ENCODE data around the gene NRCAM. TPM values are rescaled to one million over a fixed set of nuclear protein-coding genes. Genes with fewer than 3 reads are reported as not detected.

The NRCAM gene
- total RNA-seq, 2 experiments from 2014 or later, result 3.2 to 3.8 TPM

GRCh38 chr7:108236681-108237415 lies 219.4 kb downstream of the NRCAM start:
- Mint-ChIP-seq H3K9me3 (no peaks in the 10 kb centered on the region), H3K36me3 (ENCODE audit: low read depth) (peaks cover 2% of the 10 kb centered on the region), H3K4me3 (no peak overlapping the region), H3K27ac (no peak overlapping the region), H3K27me3 (no peaks in the 10 kb centered on the region), H3K4me1 (ENCODE audit: low read depth) (peaks cover 10% of the 10 kb centered on the region)
- TF ChIP-seq, protein P1, sequence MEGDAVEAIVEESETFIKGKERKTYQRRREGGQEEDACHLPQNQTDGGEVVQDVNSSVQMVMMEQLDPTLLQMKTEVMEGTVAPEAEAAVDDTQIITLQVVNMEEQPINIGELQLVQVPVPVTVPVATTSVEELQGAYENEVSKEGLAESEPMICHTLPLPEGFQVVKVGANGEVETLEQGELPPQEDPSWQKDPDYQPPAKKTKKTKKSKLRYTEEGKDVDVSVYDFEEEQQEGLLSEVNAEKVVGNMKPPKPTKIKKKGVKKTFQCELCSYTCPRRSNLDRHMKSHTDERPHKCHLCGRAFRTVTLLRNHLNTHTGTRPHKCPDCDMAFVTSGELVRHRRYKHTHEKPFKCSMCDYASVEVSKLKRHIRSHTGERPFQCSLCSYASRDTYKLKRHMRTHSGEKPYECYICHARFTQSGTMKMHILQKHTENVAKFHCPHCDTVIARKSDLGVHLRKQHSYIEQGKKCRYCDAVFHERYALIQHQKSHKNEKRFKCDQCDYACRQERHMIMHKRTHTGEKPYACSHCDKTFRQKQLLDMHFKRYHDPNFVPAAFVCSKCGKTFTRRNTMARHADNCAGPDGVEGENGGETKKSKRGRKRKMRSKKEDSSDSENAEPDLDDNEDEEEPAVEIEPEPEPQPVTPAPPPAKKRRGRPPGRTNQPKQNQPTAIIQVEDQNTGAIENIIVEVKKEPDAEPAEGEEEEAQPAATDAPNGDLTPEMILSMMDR (IDR thresholded peaks at IDR 0.05), result no peak
- CTCF ChIA-PET, result interaction anchor here (1.3 kb wide), 1 partner anchor 31 kb away, joined by 4 read pairs; no protein-coding TSS in a partner anchor
- ATAC-seq (no peak), DNase-seq (no peak)
- intact Hi-C loops (cut with micrococcal nuclease), result no loop called here
- POLR2A ChIA-PET, result no interaction called here

- H3K27me3 Mint-ChIP-seq, result no peaks in the 10 kb centered on the region
- H3K4me3 Mint-ChIP-seq, result no peak overlapping the region
- peaks cover 2% of the 10 kb centered on the region for H3K36me3 Mint-ChIP-seq (ENCODE audit: low read depth)
- no peaks in the 10 kb centered on the region for H3K9me3 Mint-ChIP-seq
- CTCF ChIA-PET, result interaction anchor here (1.3 kb wide), 1 partner anchor 30 kb away, joined by 4 read pairs; no protein-coding TSS in a partner anchor
- H3K4me1 Mint-ChIP-seq (ENCODE audit: low read depth), result peaks cover 10% of the 10 kb centered on the region
- TF ChIP-seq, protein P1 (IDR thresholded peaks at IDR 0.05), result no peak
- ATAC-seq (no peak), DNase-seq (no peak)
- intact Hi-C loops (cut with micrococcal nuclease), result no loop called here
- POLR2A ChIA-PET, result interaction anchor here (0.6 kb wide), 1 partner anchor 39 kb away, joined by 3 read pairs; no protein-coding TSS in a partner anchor
- H3K27ac Mint-ChIP-seq, result no peak overlapping the region
Observed at GRCh38 chr7:108235451-108236061, 220.7 kb downstream of the NRCAM start.

DNA sequence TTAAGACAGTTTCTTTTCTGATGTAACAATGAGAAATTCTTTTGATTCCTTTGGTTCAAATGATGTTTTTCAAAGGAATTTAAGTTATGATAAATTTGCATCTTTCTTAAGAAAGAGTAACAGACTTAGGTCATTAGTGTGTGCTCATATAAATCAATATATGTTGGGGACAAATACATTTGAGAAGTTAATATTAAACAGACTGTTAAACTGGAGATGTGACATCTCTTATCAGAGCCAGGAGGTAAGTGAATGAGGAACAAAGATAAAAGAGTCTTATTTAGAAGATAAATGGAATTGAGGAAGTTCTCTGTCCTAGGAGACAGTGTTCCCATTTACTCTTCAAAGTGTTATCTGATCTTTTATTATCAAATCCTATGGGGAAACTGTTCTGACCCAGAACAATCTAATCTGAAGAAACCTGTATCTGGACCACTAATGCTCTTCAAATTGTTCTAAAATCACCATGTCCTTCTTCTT lies 221.2 kb downstream of the NRCAM start:
- Mint-ChIP-seq H3K27ac (no peak overlapping the region), H3K4me1 (ENCODE audit: low read depth) (peaks cover 10% of the 10 kb centered on the region), H3K27me3 (no peaks in the 10 kb centered on the region), H3K36me3 (ENCODE audit: low read depth) (peaks cover 2% of the 10 kb centered on the region), H3K4me3 (no peak overlapping the region), H3K9me3 (no peaks in the 10 kb centered on the region)
- CTCF ChIA-PET, result no interaction called here
- intact Hi-C loops (cut with micrococcal nuclease), result no loop called here
- DNase-seq (no peak), ATAC-seq (no peak)
- POLR2A ChIA-PET, result no interaction called here
- TF ChIP-seq, protein P1 (IDR thresholded peaks at IDR 0.05), result no peak

GRCh38 chr7:108234281-108234680 lies 222.0 kb downstream of the NRCAM start:
- no peak for ATAC-seq
- CTCF ChIA-PET, result no interaction called here
- TF ChIP-seq, protein P1 (IDR thresholded peaks at IDR 0.05), result no peak
- Mint-ChIP-seq H3K9me3 (no peaks in the 10 kb centered on the region), H3K36me3 (ENCODE audit: low read depth) (peaks cover under 1% of the 10 kb centered on the region), H3K27ac (no peak overlapping the region), H3K4me1 (ENCODE audit: low read depth) (peaks cover 10% of the 10 kb centered on the region), H3K4me3 (no peak overlapping the region), H3K27me3 (no peaks in the 10 kb centered on the region)
- POLR2A ChIA-PET, result no interaction called here
- DNase-seq, result no peak
- intact Hi-C loops (cut with micrococcal nuclease), result no loop called here

DNA sequence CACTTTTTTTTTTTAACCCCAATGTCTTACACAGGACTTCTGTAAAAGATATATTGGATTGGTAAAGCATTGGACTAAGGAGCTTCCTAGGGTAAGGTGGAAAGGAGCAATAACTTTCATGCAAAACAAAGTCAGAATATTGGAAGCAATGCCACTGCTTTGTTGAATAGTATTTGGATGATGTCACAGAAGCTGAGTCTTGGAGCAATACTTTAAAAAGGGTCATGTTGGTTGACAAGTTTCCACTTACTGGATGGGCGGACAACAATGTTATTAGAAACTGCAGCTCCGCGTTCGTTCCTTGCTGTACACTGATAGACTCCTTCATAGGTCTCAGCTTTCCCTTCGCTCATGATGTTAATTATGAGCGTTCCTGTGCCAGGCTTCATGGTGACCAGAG lies 224.2 kb downstream of the NRCAM start:
- ChIA-PET CTCF (no interaction called here), POLR2A (no interaction called here)
- Mint-ChIP-seq H3K4me3 (no peak overlapping the region), H3K27ac (no peak overlapping the region), H3K4me1 (ENCODE audit: low read depth) (peaks cover 10% of the 10 kb centered on the region), H3K9me3 (no peaks in the 10 kb centered on the region), H3K27me3 (no peaks in the 10 kb centered on the region), H3K36me3 (ENCODE audit: low read depth) (no peaks in the 10 kb centered on the region)
- intact Hi-C loops (cut with micrococcal nuclease), result no loop called here
- no peak for ATAC-seq
- DNase-seq, result no peak
- TF ChIP-seq, protein P1 (IDR thresholded peaks at IDR 0.05), result no peak
